GM23338 (cell line): Measurements from ENCODE around the gene KPNA2. TPM values are rescaled to one million over a fixed set of nuclear protein-coding genes. Genes with fewer than 3 reads are reported as not detected.

Experiments
- ATAC-seq: fragments of 200-7000 bp; cut with Tn5 transposase; 3 replicates; pipeline ENCODE4 v1.9.1; 2020
- DNase-seq: peaks from one replicate; pipeline ENCODE4 v3.0.0-alpha.2; 2015; ENCODE audit warnings: low spot score
- H2AFZ ChIP-seq: fragments of 200-600 bp; sonication (generic); 2 replicates; pipeline ENCODE4 v1.8.0; 2016; ENCODE audit warnings: antibody characterized with exemption, mild to moderate bottlenecking, moderate library complexity
- H3F3A ChIP-seq: fragments of 200-600 bp; sonication (generic); replicated peaks from 2 replicates; pipeline ENCODE4 v1.8.0; 2017; ENCODE audit warnings: antibody characterized with exemption, mixed run types, low read depth
- H3K27ac ChIP-seq: fragments of 200-600 bp; sonication (generic); 2 replicates; pipeline ENCODE4 v1.6.1; 2016; ENCODE audit warnings: low read depth
- H3K27me3 ChIP-seq: fragments of 200-600 bp; sonication (generic); 2 replicates; pipeline ENCODE4 v1.8.0; 2016; ENCODE audit warnings: mild to moderate bottlenecking, mixed run types, moderate library complexity; ENCODE audit not compliant: insufficient read depth
- H3K36me3 ChIP-seq: fragments of 200-600 bp; sonication (generic); 2 replicates; pipeline ENCODE4 v1.8.0; 2016; ENCODE audit warnings: mild to moderate bottlenecking; ENCODE audit not compliant: insufficient read depth
- H3K4me1 ChIP-seq: fragments of 200-600 bp; sonication (generic); 2 replicates; pipeline ENCODE4 v1.8.0; 2016; ENCODE audit warnings: mild to moderate bottlenecking, moderate library complexity; ENCODE audit not compliant: insufficient read depth
- H3K4me2 ChIP-seq: fragments of 200-600 bp; sonication (generic); 2 replicates; pipeline ENCODE4 v1.7.1; 2017; ENCODE audit warnings: mixed run types
- H3K4me3 ChIP-seq: fragments of 200-600 bp; sonication (generic); 2 replicates; pipeline ENCODE4 v1.6.1; 2016; ENCODE audit warnings: mixed run types
- H3K79me2 ChIP-seq: fragments of 200-600 bp; sonication (generic); replicated peaks from 2 replicates; pipeline ENCODE4 v1.8.0; 2017; ENCODE audit warnings: mild to moderate bottlenecking; ENCODE audit not compliant: insufficient read depth
- H3K9me2 ChIP-seq: fragments of 200-600 bp; sonication (generic); 2 replicates; pipeline ENCODE4 v1.8.0; 2017; ENCODE audit not compliant: insufficient read depth
- H4K20me1 ChIP-seq: fragments of 200-600 bp; sonication (generic); replicated peaks from 2 replicates; pipeline ENCODE4 v1.8.0; 2017; ENCODE audit warnings: mild to moderate bottlenecking; ENCODE audit not compliant: insufficient read depth
- H3K27ac Mint-ChIP-seq: 2 replicates; pipeline ENCODE4 v1.8.0; 2020; ENCODE audit warnings: inconsistent platforms, mild to moderate bottlenecking, moderate library complexity, mixed read lengths
- H3K27me3 Mint-ChIP-seq: 3 replicates; pipeline ENCODE4 v1.8.0; 2022; ENCODE audit warnings: low read depth, mild to moderate bottlenecking, moderate library complexity, mixed read lengths, inconsistent platforms; ENCODE audit not compliant: insufficient read depth, poor library complexity
- H3K36me3 Mint-ChIP-seq: 3 replicates; pipeline ENCODE4 v1.8.0; 2021; ENCODE audit warnings: low read depth, mild to moderate bottlenecking, inconsistent platforms, moderate library complexity, mixed read lengths
- H3K4me1 Mint-ChIP-seq: 3 replicates; pipeline ENCODE4 v1.8.0; 2020; ENCODE audit warnings: mild to moderate bottlenecking, inconsistent platforms, mixed read lengths
- H3K4me3 Mint-ChIP-seq: 3 replicates; pipeline ENCODE4 v1.8.0; 2021; ENCODE audit warnings: moderate library complexity, mild to moderate bottlenecking, inconsistent platforms, mixed read lengths
- H3K9me3 Mint-ChIP-seq: 3 replicates; pipeline ENCODE4 v1.8.0; 2020; ENCODE audit warnings: moderate library complexity, mild to moderate bottlenecking, inconsistent platforms, mixed read lengths
- EZH2 ChIP-seq: fragments of 200-600 bp; sonication (generic); IDR thresholded peaks from one replicate; pipeline ENCODE4 v1.8.0; 2017; ENCODE audit warnings: antibody characterized with exemption, mild to moderate bottlenecking, low read depth; ENCODE audit not compliant: unreplicated experiment
- EZH2phosphoT487 ChIP-seq: fragments of 200-600 bp; sonication (generic); IDR thresholded peaks from one replicate; pipeline ENCODE4 v1.8.1; 2018; ENCODE audit warnings: antibody characterized with exemption; ENCODE audit not compliant: unreplicated experiment
- JUNB ChIP-seq: IDR thresholded peaks from one replicate; pipeline ENCODE4 v1.6.1; 2016; ENCODE audit warnings: antibody characterized with exemption; ENCODE audit not compliant: unreplicated experiment
- NANOG ChIP-seq: IDR thresholded peaks from 2 replicates; pipeline ENCODE4 v1.6.1; 2016; ENCODE audit warnings: antibody characterized with exemption, borderline replicate concordance
- STAT1 ChIP-seq: IDR thresholded peaks from one replicate; pipeline ENCODE4 v1.6.1; 2016; ENCODE audit warnings: antibody characterized with exemption; ENCODE audit not compliant: unreplicated experiment
- ZNF114 ChIP-seq: fragments of 250-450 bp; sonication (Bioruptor Pico); IDR thresholded peaks from 2 replicates; pipeline ENCODE4 v1.5.0; 2020; ENCODE audit warnings: mild to moderate bottlenecking, moderate library complexity
- ZNF331 ChIP-seq: fragments of 250-450 bp; sonication (Bioruptor Pico); IDR thresholded peaks from 2 replicates; pipeline ENCODE4 v1.5.0; 2020; ENCODE audit warnings: low read depth, mild to moderate bottlenecking, moderate library complexity
- polyA plus RNA-seq: library from polyadenylated mRNA; unstranded; fragments of >200 nt; fragmentation: Nextera tagmentation; extraction: Ambion mirVana; gene quantifications from 2 replicates; pipeline ENCODE4 v1.2.1, GENCODE V29; 2016
- total RNA-seq: library from RNA; depleted of rRNA; stranded (reverse); fragments of >200 nt; shearing (Covaris generic); gene quantifications from 2 replicates; pipeline ENCODE4 v1.2.3, GENCODE V29; 2014
- TF ChIP-seq, protein P1 (sequence below): IDR thresholded peaks from one replicate; pipeline ENCODE4 v1.6.1; 2018; ENCODE audit warnings: antibody characterized with exemption; ENCODE audit not compliant: unreplicated experiment
- TF ChIP-seq, protein P2 (sequence below): IDR thresholded peaks from 2 replicates; pipeline ENCODE4 v1.6.1; 2016; ENCODE audit warnings: antibody characterized with exemption
- TF ChIP-seq, protein P3 (sequence below), 2 experiments: fragments of 200-600 bp in 1 of 2; sonication (generic) in 1 of 2; conservative IDR thresholded peaks; 2 replicates each; pipeline versions ENCODE4 v1.5.1 to v1.6.1; 2016 to 2017; ENCODE audit warnings: antibody characterized with exemption in 2 of 2, low read depth in 2 of 2, mild to moderate bottlenecking in 2 of 2, moderate library complexity in 1 of 2

KPNA2 gene
- total and polyA plus RNA-seq, 2 experiments from 2014 or later, result 375 to 442 TPM

DNA sequence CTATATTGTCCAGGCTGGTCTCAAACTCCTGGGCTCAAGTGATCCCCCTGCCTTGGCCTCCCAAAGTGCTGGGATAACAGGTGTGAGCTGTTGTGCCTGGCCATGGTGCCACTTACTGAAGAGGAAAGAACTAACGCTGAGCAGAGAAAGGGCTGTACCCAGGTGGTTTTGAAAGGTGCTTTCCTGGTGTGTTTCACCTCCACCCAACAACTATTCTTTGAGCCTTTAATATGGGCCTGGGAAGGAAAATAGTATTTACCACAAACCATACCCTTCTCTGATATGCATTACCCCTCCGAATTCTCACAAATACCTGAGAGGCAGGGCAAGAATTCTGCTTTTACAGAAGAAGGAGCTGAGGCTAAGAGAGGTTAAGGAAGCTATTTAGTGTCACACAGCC, 24.8 kb downstream of the KPNA2 start (continued):
- TF ChIP-seq, protein P1, sequence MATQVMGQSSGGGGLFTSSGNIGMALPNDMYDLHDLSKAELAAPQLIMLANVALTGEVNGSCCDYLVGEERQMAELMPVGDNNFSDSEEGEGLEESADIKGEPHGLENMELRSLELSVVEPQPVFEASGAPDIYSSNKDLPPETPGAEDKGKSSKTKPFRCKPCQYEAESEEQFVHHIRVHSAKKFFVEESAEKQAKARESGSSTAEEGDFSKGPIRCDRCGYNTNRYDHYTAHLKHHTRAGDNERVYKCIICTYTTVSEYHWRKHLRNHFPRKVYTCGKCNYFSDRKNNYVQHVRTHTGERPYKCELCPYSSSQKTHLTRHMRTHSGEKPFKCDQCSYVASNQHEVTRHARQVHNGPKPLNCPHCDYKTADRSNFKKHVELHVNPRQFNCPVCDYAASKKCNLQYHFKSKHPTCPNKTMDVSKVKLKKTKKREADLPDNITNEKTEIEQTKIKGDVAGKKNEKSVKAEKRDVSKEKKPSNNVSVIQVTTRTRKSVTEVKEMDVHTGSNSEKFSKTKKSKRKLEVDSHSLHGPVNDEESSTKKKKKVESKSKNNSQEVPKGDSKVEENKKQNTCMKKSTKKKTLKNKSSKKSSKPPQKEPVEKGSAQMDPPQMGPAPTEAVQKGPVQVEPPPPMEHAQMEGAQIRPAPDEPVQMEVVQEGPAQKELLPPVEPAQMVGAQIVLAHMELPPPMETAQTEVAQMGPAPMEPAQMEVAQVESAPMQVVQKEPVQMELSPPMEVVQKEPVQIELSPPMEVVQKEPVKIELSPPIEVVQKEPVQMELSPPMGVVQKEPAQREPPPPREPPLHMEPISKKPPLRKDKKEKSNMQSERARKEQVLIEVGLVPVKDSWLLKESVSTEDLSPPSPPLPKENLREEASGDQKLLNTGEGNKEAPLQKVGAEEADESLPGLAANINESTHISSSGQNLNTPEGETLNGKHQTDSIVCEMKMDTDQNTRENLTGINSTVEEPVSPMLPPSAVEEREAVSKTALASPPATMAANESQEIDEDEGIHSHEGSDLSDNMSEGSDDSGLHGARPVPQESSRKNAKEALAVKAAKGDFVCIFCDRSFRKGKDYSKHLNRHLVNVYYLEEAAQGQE, result no peak
- TF ChIP-seq ZNF114 (CRISPR knock-in tag), result no peak
- no peak for TF ChIP-seq STAT1
- TF ChIP-seq, protein P2, sequence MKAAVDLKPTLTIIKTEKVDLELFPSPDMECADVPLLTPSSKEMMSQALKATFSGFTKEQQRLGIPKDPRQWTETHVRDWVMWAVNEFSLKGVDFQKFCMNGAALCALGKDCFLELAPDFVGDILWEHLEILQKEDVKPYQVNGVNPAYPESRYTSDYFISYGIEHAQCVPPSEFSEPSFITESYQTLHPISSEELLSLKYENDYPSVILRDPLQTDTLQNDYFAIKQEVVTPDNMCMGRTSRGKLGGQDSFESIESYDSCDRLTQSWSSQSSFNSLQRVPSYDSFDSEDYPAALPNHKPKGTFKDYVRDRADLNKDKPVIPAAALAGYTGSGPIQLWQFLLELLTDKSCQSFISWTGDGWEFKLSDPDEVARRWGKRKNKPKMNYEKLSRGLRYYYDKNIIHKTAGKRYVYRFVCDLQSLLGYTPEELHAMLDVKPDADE, result no peak
- no peak for TF ChIP-seq NANOG
- TF ChIP-seq, protein P3, sequence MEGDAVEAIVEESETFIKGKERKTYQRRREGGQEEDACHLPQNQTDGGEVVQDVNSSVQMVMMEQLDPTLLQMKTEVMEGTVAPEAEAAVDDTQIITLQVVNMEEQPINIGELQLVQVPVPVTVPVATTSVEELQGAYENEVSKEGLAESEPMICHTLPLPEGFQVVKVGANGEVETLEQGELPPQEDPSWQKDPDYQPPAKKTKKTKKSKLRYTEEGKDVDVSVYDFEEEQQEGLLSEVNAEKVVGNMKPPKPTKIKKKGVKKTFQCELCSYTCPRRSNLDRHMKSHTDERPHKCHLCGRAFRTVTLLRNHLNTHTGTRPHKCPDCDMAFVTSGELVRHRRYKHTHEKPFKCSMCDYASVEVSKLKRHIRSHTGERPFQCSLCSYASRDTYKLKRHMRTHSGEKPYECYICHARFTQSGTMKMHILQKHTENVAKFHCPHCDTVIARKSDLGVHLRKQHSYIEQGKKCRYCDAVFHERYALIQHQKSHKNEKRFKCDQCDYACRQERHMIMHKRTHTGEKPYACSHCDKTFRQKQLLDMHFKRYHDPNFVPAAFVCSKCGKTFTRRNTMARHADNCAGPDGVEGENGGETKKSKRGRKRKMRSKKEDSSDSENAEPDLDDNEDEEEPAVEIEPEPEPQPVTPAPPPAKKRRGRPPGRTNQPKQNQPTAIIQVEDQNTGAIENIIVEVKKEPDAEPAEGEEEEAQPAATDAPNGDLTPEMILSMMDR (conservative IDR thresholded peaks at IDR 0.05; ENCODE audit: low read depth in 2 of 2), result no peak
- TF ChIP-seq JUNB, result no peak
- no peak for TF ChIP-seq ZNF331 (CRISPR knock-in tag)

DNA sequence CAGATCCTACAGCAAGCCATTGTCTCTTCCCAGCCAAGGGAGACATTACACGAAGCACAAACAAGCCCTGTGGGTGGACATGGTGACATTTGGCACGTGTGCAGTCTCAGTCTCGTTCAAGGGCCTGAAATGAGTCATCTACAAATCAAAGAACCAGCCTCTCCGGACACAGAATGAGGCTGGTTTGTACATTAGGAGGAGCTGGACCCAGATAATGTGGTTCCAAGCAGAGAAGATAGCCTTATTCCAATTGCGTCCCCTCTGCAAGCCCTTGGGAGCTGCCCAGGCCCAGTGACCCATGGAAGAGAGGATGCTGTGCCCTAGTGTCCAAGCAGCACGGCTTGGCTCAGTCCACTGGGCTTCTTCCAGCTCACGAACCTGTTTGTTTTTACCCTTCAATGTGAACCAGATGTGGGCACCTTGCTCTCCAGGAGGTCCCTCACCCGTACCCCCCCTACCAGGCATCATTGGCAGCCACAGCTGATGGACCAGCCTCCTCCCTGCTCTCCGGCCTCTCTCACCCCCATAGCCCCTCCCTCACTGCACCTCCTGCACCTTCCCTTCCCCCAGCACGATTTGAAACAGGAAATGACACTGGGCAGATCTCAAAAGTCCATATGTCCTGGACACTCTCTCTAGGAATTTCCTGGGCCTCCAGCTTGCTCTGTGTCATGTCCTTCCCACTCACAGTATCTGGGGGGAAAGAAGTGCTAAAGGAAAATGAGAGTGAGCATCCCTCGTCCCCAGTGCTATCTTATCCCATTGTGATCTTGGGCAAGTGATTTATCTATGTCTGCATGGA, 26.2 kb downstream of the KPNA2 start:
- H3K36me3 Mint-ChIP-seq, result no peaks in the 10 kb centered on the region
- no peak overlapping the region for H3K27ac Mint-ChIP-seq
- H3K4me1 Mint-ChIP-seq, result no peaks in the 10 kb centered on the region
- H3K9me3 Mint-ChIP-seq, result no peaks in the 10 kb centered on the region
- Histone ChIP-seq H3F3A (no peaks in the 10 kb centered on the region), H3K36me3 (no peaks in the 10 kb centered on the region), H3K79me2 (no peaks in the 10 kb centered on the region), H3K4me2 (no peak overlapping the region), H3K27me3 (no peaks in the 10 kb centered on the region), H4K20me1 (no peaks in the 10 kb centered on the region), H3K27ac (no peak overlapping the region), H3K9me2 (no peaks in the 10 kb centered on the region), H3K4me1 (no peaks in the 10 kb centered on the region), H3K4me3 (no peak overlapping the region), H2AFZ (no peak overlapping the region)
- H3K27me3 Mint-ChIP-seq, result peaks cover 2% of the 10 kb centered on the region
- ATAC-seq (no peak), DNase-seq (no peak)
- no peak overlapping the region for H3K4me3 Mint-ChIP-seq
- no peak for TF ChIP-seq ZNF331 (CRISPR knock-in tag)
- no peak for TF ChIP-seq EZH2
- TF ChIP-seq, protein P3 (conservative IDR thresholded peaks at IDR 0.05; ENCODE audit: low read depth in 2 of 2), result no peak
- TF ChIP-seq EZH2phosphoT487, result no peak
